Measurements from ENCODE around the gene IRAK4.
"Not testable (repeated sequence)": the region's sequence is repeated elsewhere in the genome, so short reads cannot be mapped to it uniquely, and the experiment has no call there.

Gene IRAK4

DNA sequence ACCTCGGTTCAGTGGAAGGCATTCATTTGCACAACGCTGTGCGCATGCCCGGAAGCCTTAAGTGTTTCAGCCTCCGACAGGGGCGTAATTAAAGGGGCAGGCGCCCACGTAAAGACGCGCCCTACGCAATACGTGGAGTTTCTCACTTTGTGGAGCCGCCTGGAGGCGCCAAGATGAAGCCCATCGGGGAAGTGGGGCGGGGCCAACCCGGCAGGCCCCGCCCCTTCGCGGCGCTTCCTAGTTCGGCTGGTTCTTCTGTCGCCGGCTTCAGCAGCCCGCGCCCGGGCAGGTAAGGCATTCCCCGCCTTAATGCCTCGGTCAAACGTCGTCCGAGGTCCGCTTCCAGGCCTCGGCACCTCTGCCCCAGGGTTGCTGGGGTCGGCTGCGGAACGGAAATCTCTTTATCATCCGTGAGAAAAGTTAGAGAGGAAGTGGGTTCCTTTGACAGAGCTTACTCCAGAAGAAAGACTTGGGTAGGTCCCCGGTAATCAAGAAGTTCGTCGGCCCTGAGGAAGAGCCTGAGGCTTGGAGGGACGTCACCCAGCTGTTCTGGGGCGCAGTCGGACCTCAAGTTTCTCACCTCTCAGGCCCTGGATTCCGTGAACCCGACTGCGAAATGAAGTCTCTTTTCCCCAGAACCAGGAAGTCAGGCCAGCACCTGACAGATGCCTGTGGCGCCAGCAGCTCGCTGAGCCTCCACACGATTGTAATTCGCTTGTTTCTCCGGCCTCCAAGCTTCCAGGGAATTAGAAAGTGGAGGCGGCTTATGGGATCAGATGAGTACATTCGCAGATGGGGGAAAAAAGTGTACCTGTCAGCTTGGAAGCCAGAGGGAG, at the start of gene IRAK4, which contains the start of gene PUS7L:
Gene IRAK4 (plus strand): TSS at position 224 of the 836 bp plus-strand sequence. CDS start 9,161 bp downstream, outside the sequence.
Gene PUS7L (minus strand): TSS at position 63 of the 836 bp plus-strand sequence. CDS start 3,545 bp downstream, outside the sequence.
- peak; percentile 97 for DNase-seq

DNA sequence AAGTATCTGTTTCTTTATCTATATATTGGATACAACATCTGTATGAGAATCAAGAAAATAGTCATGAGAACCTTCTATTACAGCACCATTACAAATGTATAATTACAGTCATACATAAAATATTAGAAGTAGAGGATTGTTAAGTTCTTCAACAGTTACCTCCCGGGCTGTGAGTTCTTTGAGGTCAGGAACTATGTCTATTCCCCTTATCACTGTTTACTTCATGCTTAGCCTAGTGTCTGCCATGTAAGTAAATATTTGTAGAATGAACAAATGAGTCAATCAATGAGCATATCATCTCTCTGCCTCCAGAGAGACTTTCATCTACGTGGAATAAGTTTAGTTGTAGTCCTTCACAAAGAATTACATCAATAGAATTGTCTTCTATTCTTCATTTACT, 47.4 kb upstream of the IRAK4 start:
- no peak for DNase-seq

DNA sequence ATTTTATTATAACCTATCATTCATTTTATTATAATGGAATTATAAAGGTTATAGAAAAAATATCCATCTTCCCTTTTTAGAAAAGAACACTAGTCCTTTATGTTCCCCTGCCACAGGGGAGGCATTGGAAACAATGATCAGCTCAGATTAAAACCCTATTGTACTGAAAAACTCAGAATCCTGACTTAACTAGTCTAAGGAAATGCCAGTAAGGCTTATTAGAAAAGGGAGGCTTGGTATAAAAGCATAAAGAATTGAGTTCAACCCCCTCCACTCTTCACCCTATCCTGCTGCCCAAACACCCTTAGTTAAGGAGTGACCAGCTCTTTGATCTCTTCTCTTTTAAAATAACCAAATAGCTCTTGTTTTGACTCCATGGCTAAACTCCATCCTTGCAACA, 36.1 kb upstream of the IRAK4 start:
- DNase-seq: no peak

DNA sequence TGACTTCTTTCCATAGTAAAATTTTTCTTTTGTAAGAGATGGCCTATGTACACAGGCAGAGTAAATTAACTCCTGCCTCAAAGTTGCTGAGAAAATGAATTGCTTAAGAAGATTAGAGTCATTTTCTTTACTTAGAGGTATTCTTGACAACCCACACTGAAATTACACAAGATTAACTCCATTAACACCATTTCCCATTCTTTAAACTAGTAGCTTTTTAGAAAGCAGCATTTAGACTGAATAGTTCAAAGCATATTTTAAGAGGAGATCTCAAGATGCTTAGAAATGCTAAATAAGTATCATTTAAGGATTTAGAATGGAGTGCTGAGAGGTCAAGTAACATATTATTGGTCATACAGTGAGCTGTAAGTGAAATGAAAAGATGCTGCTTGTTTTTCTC, 35.6 kb upstream of the IRAK4 start:
- DNase-seq: no peak

DNA sequence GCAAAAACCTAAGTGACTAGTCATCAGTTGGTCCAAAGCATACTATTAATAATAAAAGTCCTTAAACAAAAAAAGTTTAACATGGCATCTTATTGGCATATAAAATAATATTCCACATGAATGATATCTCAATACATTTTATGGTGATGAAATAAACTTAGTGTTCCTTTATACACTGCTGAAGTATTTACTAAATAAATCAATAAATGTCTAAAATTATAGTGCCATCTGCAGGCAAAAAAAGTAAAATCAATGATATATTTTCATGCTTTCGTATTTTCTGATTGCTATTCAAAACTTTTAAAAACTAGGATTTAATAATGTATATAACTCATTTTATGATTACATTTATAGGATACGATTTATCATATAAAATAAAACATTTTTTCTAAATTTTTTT, 30.6 kb upstream of the IRAK4 start:
- DNase-seq: no peak

DNA sequence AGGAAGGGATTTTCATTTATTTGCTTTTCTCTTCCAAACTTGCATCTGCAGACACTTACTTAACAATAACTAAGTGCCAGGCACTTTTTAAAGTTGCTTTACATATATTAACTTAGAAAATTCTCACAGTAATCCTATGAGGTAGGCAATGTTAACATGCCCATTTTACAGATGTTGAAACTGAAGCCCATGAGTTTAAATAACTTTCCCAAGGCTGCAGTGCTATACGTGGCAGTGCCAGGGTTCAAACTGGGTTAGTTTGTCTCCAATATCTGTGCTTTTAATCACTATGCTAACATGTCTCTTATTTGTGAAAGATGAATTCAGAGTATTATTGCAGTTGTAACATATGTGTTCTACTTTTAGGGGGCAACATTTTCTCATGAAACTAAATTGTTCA, 30.1 kb upstream of the IRAK4 start:
- no peak for DNase-seq

DNA sequence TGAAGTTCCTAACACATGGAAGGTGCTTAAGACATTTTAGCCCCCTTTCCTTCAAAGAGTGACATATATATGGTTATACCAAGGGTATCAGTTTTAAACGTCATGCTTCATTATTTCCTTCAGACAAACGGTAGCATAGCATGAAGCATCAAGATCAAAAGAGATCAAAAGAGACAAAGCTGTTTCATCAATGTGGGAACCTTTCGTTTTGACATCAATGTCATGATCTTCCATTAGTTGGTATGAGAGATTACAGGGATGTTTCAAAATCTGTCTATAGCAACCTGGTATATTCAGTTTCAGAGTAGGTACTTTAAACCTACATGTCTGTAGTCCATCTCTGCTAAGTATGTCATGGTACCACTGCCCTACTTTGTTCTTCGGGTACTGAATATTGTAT, 28.5 kb upstream of the IRAK4 start:
- no peak for DNase-seq

DNA sequence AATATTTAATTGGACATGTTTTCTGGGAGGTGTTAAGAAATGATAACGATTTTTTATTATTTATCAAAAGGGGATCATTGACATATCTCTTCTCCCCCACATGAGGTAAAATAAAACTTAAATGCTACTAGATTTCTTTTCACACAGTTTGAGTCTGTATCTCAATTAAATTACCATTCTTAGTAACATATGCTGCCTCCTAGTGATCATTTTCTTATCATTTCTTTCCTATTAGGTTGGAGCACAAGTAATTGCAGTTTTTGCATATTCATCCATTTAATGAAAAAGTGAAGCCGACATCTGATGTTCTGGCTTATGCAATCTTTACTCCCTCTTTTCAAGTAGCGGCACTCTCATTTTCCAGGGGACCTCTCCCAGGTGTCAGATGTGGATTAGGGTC, 25.1 kb upstream of the IRAK4 start:
- no peak for DNase-seq

DNA sequence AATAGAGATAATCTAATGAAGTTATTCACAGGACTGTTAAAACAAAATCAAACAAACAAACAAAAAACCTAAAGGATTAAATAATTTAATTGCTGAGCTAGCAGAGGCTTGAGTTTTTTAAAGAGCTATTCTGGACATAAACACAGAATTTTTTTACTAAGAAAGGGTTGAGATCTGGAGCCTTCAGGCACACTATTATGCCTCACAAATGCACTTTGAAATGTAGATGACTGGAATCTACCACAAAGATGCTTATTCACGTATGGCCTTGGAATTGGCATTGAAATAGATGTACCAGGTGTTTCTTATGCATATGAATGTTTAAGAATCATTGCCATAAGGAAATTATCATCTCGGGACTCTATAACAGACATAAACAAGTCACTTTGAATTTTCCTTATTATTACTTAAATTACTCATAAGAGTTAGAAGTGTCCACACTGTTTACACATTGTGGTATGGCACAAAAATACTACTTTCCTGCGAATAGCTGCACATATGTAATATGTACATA, 21.8 kb upstream of the IRAK4 start:
- no peak for DNase-seq

DNA sequence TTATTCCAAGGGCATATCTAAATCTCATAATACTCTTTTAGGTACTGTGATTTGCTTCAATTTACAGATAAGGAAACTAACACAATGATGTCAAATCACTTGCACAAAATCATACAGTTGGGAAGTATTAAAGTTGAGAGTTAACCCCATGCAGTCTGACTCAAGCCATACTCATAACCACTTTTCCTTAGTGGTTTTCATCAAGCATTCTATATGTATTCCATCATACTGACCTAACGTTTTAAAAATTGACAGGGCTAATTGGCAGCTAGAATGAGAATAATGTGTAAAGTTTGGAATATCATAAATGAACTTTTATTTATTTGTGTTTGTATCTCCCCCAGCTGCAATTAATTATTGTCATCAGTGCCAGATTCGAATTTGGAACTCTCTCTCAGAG, 21.1 kb upstream of the IRAK4 start:
- DNase-seq: peak; percentile 39

DNA sequence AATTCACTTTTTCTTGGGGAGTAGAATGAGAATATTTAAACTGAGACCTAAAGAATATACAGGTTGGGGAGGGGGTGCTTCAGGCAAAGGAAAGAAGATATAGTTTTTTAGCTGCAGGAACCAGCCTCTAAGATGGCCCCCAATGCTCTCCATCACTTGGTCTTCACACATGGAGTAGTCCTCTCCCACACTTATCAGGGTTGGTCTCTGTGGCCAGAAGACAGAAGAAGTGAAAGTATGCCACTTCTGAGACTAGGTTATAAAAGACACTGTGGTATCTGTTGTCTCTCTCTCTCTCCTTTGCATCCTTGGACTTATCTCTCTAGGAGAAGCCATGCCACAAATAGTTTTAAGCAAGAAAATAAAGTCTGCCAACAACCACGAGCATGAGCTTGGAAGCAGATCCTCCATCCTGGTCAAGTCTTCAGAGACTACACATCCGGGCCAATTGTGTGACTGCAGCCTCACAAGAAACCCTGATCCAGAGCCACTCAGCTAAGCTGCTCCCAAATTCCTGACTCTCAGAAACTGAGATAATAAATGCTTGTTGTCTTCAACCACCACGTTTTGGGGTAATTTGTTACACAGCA, 18.1 kb upstream of the IRAK4 start:
- DNase-seq: peak; percentile 45

DNA sequence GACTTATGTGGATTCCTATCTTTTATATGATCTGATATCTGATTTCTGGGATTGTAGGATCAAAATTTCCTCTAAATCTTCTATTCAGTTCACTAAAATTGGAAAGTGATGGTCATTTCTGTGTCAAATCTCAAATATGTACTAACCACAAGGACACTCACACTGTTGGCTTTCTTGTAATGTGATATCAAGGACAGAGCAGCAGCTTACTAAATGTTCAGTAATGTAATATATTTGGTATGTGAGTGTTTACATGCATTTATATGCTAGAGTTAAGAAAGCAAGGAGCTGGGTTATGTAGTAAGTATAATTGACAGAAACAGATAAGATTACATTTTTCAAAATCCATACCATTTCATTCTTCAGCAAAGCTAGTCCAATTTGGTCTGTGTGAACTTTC, 16.6 kb upstream of the IRAK4 start:
- DNase-seq: peak; percentile 81

DNA sequence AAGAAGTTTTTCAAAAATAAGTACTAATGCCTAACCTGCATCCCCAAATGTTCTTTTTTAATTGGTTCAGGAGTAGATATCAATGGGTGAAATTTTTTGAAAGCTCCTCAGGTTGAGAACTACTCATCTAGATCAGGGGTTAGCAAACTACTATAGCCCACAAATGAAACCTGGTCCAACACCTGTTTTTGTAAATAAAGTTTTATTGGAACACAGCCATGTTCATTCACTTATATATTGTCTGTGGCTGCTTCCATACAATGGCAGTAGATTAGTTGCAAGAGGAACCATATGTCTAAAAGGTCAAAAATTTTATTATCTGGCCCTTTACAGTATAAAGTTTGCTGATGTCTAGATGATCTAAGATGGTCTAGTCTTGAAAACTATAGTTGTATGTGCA, 13.9 kb upstream of the IRAK4 start:
- no peak for DNase-seq

DNA sequence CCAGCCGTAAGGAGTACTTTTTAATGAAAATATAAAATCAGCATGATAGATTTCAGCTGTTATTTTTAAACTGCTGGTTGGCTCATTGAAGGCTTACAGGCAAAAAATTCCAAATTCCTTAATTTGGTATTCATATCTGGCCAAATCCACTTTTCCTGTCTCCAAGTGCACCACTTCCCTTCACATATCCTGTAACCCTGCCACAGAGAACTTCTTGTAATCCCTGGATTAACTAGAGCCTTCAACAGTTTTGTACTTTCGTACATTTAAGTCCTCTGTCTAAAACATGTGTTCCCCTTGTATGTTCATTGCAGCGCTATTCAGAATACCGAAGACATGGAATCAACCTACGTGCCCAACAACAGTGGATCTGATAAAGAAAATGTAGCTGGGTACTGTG, 9.7 kb upstream of the IRAK4 start:
- no peak for DNase-seq

DNA sequence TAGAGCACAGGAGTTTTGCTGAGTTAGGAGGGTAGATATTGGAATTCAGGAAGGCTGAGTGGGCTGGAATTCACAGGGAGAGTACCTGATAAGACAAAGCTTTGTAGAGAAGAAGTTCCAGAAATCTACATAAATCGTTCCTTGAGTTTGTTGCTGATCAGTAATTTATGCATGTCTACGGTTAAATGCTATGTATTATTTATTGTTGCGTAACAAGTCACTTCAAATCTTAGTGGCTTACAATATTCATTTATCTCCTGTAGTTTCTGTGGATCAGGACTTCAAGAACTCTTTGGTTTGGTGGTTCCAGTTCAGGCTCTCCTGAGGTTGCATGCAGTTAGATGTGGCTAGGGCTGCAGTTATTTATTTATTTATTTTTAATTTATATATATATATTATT, 7.9 kb upstream of the IRAK4 start:
- DNase-seq: no peak

DNA sequence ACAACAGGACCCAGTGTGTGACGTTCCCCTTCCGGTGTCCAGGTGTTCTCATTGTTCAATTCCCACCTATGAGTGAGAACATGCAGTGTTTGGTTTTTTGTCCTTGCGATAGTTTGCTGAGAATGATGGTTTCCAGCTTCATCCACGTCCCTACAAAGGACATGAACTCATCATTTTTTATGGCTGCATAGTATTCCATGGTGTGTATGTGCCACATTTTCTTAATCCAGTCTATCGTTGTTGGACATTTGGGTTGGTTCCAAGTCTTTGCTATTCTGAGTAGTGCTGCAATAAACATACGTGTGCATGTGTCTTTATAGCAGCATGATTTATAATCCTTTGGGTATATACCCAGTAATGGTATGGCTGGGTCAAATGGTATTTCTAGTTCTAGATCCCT, 7.4 kb upstream of the IRAK4 start:
- not testable (repeated sequence) for DNase-seq

DNA sequence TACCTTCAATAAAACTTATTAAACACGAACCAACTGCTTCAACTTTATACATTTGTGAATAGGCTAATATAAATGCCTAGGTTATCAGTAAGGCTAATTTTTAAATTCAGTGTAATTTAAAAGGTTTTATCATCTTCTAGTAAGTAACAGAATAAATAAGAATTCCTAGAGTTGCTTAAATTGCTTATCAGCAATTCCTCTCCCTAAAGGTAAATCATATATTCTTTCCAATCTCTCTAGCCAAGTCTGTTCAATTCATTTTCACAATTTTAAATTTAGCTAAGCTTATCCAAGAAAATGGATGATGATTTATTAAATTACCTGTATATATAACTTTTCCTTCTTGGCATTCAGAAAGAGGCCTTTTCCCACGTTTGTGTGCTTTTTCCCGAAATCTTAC, 4.7 kb upstream of the IRAK4 start:
- DNase-seq: no peak

DNA sequence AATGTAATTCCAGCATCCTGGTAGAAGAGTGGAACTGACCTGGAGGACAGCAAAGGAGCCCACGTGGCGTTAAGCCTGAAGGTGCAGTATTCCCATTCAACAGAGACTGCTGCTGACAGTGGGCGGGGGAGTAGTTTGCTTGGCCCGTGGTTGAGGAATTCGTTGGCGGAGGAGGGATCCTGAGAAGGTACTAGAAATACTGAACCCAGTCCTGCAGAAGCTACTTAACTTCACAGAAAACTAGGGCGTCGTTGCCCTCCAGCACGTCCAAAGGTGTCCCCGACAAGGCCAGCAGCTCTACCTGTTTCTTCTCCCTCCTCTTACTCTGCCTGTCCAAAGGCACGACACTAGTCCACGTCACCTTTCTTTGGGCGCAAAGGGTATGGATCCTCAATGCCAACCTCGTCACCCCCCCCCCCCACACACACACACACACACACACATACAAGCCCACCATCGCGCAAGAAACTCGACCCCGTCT, 464 bp upstream of the IRAK4 start:
- peak; percentile 23 for DNase-seq

DNA sequence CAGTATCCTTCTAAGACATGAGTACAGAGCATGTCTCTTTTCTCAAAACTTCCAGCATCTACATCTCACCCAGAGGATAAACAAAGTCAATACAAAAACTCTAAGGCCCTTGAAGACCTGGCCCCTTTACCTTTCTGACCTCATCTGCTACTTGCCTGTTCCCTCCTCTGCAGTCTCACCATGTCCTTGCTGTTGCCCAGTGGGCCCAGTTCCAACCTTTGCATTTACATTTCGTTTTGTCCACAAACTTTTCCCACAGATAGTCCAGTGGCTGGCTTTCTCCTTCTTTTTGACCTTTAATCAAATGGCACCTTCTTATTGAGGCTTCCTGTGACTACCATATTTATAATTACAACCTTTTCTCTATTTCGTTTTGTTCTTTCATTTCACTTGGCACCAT, 1.6 kb downstream of the IRAK4 start:
- no peak for DNase-seq

DNA sequence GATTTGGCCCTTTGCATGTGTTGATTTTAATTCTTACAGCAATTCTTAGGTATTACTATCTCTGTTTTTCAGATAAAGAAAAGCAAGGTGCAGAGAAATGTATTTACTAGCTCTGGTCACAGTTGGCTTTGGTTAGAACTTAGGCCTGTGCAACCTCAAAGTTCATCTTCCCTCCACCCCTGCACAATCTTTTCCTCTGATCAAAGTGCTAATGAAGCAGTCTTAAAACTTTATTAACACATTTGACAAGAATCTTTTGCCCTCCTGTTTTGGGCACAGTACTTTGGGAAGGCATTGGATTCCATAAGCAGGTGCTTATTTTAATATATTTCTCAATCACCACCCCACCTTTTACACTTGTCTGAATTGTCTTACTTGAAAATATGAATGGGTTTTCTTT, 2.7 kb downstream of the IRAK4 start:
- no peak for DNase-seq

DNA sequence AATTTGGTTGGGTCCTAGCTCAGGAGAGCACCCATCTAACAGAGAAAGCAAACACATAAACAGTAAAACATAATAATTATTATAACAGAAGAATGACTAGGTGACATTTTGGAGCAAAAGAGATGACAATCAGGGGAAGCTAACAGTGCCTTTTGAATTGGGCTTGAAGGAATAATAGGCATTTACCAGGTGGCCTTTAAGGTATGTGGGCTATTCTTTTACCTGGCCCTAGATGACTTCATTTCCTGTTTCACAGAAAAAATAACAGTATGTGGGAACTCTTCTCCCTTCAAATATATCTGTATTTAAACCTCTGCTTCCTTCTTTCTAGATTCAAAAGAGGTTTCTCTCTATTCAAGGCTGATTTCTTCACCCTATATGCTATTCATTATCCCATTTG, 3.8 kb downstream of the IRAK4 start:
- no peak for DNase-seq

DNA sequence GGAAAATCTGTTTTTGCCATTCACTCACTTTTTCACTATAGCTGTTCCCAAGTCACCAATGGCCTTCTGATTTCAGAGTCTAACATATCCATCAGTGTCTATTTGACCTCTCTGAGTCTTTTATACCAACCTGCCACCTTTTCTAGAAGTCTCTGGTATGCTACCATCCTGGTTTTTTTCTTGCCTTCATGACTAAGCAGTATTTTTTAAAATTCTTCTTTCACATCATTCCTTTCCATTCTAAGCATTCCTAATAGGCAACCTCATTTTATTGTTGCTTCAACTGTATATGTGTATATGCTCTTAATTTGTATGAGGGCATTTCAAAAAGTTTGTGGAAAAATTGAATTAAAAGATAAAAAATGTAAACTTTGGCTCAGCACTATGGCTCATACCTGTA, 5.0 kb downstream of the IRAK4 start:
- DNase-seq: no peak

DNA sequence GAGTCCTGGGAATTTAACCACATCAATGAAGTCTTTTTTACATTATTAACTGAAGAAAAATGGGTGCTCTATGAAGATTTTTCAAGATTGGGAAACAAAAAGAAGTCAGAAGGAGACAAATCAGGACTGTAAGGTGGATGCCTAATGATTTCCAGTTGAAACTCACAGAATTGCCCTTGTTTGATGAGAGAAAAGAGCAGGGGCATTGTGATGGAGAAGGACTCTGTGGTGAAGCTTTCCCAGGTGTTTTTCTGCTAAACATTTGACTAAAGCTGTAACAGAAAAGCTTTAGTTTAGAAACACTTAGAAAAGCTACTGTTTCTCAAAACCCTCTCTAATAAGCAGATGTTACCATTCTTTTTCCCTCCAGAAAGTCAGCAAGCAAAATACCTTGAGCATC, 5.8 kb downstream of the IRAK4 start:
- no peak for DNase-seq

DNA sequence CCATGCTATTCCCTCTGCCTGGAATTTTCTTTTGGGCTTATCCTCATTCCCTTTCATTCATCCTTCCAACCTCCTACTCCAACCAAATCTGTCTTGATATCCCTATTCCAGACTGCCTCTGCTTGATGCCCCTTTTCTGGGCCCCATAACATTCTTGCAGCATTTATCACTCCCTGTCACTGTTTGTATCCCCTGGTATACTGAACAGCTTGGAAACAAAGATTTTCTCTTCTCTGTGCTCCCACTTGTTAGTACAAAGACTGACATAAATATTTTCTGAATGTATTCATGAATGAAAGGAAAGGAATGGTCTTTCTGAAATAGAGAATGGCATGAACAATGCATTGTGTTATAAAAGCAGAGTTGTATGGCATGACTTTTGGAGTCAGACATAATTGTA, 7.5 kb downstream of the IRAK4 start:
- DNase-seq: no peak
